Measurements from ENCODE around the gene ANKRD1.

GRCh38 chr10:90912174-90912573, 8.7 kb downstream of the ANKRD1 start:
- TF ChIP-seq POLR2A (IDR thresholded peaks at IDR 0.05) = no peak
- TF ChIP-seq, protein P1, sequence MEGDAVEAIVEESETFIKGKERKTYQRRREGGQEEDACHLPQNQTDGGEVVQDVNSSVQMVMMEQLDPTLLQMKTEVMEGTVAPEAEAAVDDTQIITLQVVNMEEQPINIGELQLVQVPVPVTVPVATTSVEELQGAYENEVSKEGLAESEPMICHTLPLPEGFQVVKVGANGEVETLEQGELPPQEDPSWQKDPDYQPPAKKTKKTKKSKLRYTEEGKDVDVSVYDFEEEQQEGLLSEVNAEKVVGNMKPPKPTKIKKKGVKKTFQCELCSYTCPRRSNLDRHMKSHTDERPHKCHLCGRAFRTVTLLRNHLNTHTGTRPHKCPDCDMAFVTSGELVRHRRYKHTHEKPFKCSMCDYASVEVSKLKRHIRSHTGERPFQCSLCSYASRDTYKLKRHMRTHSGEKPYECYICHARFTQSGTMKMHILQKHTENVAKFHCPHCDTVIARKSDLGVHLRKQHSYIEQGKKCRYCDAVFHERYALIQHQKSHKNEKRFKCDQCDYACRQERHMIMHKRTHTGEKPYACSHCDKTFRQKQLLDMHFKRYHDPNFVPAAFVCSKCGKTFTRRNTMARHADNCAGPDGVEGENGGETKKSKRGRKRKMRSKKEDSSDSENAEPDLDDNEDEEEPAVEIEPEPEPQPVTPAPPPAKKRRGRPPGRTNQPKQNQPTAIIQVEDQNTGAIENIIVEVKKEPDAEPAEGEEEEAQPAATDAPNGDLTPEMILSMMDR (IDR thresholded peaks at IDR 0.05 in 4 of 5, conservative IDR thresholded peaks at IDR 0.05 in 1 of 5) = no peak
